T-helper 2 cell (primary cell): ENCODE data around the gene CCDC142.

Experiments
- DNase-seq, 5 experiments: peaks; one replicate each; pipeline versions ENCODE4 v3.0.0 to v3.0.0-alpha.2; 2012 to 2022

Gene CCDC142

GRCh38 chr2:74441690-74442482 is 40.9 kb downstream of the CCDC142 start, which contains the start of gene RTKN:
RTKN (minus strand) TSS chr2:74441937; CDS start chr2:74441816, 121 bp downstream.
- DNase-seq = peak in 2 of 5 experiments; percentile 25 to 53

- DNase-seq = no peak
These were observed 41.6 kb downstream of the CCDC142 start for GRCh38 chr2:74441170-74441689.

GRCh38 chr2:74440378-74441169 is 42.2 kb downstream of the CCDC142 start:
- peak in 3 of 5 experiments; percentile 12 to 42 (median 25) for DNase-seq

GRCh38 chr2:74439803-74440377 is 42.9 kb downstream of the CCDC142 start:
- no peak for DNase-seq

- DNase-seq = no peak
These were observed 43.4 kb downstream of the CCDC142 start for GRCh38 chr2:74439373-74439772.

GRCh38 chr2:74438248-74438647 is 44.5 kb downstream of the CCDC142 start:
- no peak for DNase-seq

- DNase-seq = no peak
These were observed 45.7 kb downstream of the CCDC142 start for GRCh38 chr2:74436848-74437695.

- no peak for DNase-seq
These were observed 46.5 kb downstream of the CCDC142 start for GRCh38 chr2:74436111-74436805.

GRCh38 chr2:74430502-74430901 is 52.3 kb downstream of the CCDC142 start:
- DNase-seq = no peak

- DNase-seq = no peak
These were observed 53.0 kb downstream of the CCDC142 start for GRCh38 chr2:74429487-74430451.

GRCh38 chr2:74428675-74429074 is 54.1 kb downstream of the CCDC142 start:
- no peak for DNase-seq

GRCh38 chr2:74427551-74427950 is 55.2 kb downstream of the CCDC142 start:
- DNase-seq = no peak

- DNase-seq = no peak
These were observed 56.5 kb downstream of the CCDC142 start for GRCh38 chr2:74426181-74426758.

- no peak for DNase-seq
These were observed 57.3 kb downstream of the CCDC142 start for GRCh38 chr2:74425523-74425922.

GRCh38 chr2:74424995-74425406 is 57.8 kb downstream of the CCDC142 start:
- DNase-seq = no peak

- DNase-seq = no peak
These were observed 58.4 kb downstream of the CCDC142 start for GRCh38 chr2:74424139-74424992.
